HG03571 (cell line): ENCODE data around the gene TBC1D5.
"Not testable (repeated sequence)": the region's sequence is repeated elsewhere in the genome, so short reads cannot be mapped to it uniquely, and the experiment has no call there.

Experiments used
- ATAC-seq: cut with Tn5 transposase; IDR thresholded peaks from one replicate; pipeline ENCODE4 v1.9.1; 2021; ENCODE audit not compliant: unreplicated experiment

Gene TBC1D5

DNA sequence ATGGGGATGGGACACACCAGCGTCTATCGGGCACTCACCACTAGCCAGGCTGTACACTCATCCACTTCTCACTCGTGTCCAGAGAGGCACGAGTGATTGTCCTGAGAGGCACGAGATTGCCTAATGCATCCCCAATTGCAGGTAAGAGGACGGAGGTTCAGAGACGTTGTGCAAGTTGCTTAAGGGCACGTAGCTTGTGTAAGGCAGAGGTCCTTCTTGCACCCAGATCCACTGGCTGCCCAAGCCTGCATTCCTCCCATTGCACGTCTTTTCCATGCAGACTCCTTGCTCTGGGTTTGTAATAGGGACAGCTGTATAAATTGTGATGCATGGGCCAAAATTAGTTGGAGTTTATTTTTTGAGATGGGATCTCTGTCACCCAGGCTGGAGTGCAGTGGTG is 593.4 kb downstream of the TBC1D5 start:
- ATAC-seq = no peak

DNA sequence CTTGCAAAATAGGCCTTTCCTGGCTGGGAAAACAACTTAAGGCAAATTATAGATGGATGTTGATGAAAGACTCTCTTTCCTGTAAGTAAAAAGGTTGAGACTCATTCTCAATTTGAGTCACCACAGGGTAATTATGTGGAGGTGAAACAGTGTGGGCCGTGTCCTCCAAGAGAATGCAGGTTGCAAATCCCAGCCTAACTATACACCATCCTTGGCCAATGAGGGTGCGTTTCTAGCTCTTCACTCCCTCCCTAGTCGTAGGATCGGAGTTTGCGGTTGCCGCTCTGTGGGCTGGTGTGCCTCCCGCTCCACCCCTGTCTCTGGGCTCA is 597.8 kb downstream of the TBC1D5 start:
- no peak for ATAC-seq

DNA sequence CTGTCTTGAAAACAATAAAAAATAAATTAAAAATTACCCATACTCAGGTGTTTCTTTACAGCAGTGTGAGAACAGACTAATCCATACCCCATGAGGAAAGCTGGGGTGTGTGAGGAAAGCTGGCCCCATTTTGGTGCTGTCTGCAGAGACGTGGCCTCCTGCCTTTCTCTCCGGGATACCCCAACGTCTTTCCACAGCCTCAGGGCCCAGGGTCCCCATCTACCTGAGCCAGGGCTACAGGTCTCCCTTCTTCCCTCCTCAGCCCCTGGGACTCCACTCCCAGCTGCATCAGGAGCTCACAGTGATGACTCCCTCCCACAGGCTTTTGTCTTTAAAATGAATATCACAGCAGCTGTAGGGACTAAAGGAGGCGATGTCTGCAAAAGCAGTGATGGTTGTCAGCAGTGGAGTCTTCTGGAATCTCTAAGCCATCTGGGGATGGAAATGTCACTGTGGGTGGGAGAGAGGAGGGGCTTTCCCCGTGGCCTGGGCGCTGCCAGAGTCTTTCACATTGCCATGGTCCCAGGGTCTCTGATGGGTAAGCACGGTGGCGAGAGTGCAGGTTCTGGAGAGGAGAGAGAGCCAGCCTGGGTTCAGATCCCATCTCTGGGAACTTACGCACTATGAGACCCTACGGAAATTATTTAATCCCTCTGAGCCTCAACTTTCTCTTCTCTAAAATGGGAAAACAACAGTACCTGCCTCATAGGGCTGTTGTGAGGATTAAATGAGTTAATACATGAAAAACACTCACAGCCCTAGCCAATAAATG is 598.4 kb downstream of the TBC1D5 start:
- no peak for ATAC-seq

DNA sequence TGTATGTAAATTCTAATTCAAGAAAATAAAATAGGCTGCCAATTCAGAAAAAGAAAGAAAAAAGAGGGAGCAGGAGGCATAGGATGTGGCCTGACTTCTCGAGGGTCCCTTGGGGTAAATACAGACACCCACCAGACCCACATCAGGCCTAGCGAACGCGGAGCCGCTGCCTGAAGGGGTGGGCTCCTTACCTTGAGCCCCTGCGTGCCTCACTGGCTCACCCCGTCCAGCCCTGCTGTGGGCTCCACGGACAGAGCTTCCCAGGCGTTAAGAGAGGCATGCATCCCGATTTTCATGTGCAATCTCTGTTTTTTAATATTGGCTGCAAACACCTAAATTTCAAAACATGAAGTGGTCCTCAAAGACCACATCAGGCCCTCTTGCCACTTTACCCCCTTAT is 599.9 kb downstream of the TBC1D5 start:
- ATAC-seq = no peak

DNA sequence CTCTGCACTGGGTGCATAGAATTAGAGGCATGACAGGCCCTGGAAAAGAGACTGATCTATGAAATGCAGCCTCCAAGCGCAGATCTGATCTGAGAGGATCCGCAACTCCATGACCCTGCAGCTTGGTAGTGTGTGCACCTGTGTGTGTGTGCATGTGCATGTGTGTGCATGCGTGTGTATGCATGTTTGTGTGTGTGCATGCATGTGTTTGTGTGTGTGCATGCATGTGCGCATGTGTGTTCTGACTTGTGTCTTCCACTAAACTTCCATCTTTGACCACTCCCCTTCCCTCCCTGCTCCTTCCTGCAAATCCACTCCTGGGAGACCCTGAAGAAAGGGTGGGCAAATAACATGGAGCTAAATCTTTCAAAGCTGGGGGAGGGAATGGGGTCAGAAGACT is 600.7 kb downstream of the TBC1D5 start:
- ATAC-seq = no peak

DNA sequence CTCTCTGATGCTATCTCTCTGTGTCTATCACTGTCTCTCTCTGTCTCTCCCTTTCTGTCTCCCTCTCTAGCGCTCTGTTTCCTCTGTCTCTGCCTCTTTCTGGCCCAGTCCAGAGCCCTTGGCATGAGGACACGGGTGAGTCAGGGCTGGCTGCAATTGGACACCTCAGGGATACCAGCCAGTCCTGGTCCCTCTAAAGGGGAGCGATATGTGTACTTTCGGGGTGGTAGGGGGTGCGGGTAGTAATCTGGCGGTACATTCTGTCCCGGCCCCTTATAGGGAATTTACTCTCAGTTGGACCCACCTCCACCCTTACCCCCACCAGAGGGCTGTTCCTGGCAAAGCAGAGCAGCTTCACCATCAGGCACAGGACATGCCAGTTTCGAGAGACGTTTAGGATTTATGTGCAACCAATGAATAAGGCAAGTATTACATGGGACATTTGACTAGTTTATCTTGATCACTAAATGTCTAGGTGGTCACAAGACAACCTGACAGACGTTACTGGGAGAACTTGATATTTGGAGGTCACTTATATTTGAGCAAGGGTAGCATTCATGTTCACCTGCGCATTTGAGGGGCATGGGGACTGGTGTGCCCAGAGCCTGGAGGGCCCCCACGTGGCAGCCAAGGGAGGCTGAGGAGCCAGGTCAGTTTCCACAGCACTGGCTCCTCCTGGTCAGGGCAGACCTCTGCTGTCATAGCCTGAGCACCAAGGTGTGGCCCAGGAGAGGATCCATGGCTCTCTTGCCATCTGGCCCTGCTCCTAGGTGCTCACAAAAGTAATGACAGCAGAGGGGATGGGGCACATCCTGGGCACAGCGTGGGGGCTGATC is 601.5 kb downstream of the TBC1D5 start:
- ATAC-seq = no peak

DNA sequence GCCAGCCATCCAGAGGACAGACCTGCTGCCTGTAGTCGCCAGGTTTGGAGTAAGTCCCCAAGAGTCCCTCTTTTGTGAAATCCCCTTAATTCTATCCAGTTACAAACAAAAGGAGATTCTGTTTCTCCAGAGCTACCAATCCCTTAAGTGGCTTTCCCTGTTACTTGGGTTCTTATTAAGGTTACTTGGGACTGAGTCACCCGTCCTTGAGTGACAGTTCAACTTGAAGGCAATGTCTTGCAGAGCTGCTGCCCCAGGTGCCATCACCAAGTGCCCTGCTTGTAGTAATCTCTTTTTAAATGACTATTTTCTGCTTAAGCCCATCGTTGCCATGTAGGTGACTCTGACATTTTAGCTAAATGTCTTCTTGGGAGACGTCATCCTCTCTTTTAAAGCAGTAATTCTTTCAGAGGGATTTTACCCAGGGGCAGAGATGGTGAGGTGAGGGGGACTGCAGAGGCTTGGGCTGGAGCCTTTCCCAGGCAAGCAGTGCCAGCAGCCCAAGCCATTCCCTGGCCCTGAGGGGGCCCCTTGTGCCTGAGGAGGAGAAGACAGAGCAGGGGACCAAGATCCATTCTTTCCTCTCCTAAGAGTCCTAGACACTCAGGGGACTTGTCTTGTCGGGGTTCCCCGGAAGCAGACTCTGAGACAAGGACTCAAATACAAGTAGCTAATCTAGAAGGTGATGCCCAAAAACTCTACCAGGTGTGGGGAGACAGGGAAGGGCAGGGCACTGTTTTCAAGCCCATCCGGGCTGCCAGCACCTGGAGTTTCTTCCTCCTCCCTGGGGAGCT is 604.0 kb downstream of the TBC1D5 start:
- ATAC-seq = no peak

DNA sequence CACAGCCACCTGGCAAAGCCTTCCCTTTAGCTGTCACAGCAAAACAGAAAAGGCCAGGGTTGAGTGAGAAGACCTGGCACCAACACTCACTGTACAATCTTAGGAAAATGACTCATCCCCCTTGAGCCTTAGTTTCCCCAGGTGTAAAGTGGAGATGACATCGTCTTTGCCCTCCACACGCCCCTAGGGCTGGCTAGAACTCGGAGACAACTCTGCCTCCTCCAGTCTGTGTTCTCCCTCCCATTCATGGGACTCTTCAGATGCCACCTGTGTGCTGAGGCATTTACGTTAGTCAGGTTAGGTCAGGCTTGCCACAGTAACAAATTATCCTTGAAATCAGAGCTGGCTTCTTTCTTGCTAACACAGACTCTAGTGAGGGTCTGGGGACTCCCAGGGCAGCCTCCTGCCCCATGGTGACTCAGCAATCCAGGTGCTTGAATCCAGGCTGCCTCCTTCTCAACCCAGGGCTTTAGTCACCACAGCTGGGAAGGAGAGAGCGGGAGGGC is 605.1 kb downstream of the TBC1D5 start:
- ATAC-seq = no peak

DNA sequence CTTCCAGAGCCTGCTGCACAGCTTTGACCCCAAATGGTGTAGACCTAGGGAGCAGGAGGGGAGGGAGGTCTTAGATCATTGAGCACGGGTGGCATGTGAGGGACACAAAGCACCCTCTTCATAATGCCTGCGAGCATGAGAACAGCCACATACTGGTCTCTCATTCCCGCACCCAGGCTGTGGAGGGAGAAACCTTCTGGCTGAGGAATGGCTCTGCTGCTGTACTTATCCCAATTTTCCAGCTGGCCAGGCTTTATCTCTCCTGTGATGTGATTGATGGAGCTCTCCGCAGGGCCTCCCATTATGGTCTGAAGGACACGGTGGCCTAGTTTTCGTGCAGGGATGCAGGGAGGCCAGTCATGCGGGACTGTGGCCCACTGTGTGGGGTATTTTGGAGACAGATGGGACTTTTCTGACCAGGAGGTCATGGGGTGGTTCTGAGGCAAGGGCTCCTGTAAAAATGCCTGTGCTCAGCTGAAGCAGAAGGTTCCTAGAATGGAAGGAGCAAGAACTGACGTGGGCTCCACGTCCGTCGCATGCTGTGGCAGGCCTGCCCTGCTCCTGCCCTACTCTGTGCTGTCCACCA is 606.2 kb downstream of the TBC1D5 start:
- ATAC-seq = no peak

DNA sequence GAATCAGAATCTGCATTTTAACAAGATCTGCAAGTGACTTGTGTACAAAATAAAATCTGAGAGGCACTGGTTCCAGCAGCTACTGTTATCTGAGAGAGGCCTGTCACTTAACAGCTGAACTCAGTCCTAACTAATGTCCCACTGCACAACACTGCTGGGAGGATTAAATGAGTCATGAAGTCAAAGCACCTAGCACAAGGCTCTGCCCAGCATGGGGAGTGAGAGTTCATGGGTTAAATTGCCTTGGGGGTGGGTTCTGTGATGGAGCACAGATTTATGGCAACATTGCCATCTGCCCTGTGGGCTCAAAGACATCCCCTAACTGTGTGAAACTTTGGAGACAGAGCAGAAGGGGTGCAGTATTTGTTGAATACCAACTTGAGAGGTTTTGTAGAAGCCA is 606.7 kb downstream of the TBC1D5 start:
- ATAC-seq = no peak

DNA sequence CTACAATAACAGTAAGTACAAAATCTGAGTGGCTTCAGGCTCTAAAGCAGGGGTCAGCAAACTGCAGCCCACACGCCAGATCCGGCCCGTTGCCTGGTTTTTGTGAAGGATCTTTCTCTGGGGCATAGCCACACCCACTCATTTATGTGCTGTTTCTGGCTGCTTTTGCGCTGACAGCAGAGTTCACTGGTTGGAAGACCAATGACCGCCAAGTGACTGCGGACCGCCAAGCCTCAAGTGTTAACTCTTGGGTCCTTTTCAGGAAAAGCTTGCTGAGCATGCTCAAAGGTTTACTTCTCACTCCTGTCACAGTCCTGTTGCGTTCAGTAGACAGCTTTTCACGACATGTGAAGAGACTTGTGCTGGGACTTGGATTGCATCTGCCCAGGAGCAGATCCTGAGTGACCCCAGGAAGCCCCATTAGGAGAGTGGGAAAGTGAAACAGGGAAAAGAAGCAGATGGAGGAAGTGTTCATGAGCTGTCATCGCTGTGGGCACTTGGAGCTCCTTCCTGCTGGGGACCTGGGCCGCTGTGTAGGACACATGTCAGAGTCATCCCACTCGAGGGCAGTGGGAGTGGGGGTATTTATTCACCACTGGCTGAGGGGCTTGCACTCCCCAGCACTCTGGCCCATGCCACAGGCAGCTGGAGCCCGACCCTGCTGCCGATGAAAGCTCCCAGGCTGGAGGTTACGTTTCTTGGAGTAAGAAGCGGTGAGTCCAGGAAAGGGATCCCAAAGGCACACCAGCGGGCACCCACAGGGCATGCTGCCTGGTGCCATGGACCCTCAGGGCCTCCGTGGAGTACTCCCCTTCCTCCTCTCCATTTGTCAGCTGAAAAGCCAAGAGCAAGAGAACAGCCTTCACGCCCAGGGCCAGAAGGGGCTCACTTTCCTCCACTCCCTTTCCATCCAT is 608.5 kb downstream of the TBC1D5 start:
- ATAC-seq = no peak

DNA sequence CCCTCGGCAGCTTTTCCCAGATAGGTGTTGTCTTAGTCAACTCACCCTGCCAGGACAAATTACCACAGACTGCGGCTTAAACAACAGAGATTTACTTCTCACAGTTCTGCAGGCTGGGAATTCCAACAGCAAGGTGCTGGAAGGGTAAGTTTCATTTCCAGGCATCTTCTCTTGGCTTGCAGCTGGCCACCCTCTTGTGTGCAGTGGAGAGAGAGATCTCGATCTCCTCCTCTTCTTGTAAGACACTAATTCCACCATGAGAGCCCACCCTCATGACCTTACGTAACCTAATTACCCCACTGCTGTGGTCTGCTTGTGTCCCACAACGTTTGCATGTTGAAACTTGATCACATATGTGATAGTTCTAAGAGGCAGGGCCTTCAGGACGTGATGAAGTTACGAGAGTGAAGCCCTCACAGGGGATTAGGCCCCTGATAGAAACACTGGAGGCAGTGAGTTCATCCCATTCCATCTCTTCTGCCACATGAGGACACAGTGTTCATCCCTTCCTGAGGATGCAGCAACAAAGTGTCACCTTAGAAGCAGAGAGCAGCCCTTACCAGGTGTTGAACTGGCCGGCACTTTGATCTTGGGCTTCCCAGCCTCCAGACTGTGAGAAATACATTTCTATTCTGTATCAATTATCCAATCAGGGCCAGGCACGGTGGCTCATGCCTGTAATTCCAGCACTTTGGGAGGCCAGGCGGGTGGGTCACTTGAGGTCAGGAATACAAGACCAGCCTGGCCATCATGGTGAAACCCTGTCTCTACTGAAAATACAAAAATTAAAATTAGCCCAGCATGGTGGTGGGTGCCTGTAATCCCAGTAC is 609.9 kb downstream of the TBC1D5 start:
- no peak for ATAC-seq

DNA sequence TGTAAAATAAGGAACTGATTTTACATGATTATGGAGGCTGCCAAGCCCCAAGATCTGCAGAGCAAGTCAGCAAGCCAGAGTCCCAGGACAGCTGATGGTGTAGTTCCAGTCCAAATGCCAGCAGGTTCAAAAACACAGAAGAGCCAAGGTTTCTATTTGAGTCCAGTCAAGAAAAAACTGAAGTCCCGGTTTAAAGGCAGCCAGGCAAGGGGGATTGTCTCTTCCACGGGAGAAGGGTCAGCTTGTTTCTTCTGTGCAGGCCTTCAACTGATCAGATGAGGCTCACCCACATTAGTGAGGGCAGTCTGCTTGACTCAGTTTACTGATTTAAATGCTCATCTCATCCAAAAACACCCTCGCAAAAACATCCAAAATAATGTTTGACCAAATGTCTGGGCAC is 611.5 kb downstream of the TBC1D5 start:
- no peak for ATAC-seq

DNA sequence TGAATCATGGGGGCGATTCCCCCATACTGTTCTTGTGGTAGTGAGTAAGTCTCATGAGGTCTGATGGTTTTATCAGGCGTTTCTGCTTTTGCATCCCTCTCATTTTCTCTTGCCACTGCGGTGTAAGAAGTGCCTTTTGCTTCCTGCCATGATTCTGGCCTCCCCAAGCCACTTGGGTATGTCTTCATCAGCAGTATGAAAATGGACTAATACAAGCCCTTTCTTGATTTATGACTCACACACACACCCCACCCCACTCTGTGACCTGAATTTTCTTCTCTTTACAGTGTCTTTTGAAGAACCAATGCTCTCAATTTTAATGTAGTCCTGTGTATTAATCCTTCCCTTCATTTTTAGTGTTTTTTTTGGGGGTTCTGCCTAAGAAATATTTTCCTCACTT is 612.9 kb downstream of the TBC1D5 start:
- ATAC-seq = no peak

DNA sequence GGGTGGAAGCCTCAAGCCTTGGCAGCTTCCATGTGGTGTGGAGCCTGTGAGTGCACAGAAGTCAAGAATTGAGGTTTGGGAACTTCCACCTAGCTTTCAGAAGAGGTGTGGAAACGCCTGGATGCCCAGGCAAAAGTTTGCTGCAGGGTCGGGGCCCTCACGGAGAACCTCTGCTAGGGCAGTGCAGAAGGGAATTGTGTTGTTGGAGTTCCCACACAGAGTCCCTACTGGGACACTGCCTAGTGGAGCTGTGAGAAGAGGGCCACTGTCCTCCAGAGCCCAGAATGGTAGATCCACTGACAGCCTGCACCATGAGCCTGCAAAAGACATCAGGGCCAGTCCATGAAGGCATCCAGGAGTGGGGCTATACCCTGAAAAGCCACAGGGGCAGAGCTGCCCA is 613.8 kb downstream of the TBC1D5 start:
- ATAC-seq = not testable (repeated sequence)

DNA sequence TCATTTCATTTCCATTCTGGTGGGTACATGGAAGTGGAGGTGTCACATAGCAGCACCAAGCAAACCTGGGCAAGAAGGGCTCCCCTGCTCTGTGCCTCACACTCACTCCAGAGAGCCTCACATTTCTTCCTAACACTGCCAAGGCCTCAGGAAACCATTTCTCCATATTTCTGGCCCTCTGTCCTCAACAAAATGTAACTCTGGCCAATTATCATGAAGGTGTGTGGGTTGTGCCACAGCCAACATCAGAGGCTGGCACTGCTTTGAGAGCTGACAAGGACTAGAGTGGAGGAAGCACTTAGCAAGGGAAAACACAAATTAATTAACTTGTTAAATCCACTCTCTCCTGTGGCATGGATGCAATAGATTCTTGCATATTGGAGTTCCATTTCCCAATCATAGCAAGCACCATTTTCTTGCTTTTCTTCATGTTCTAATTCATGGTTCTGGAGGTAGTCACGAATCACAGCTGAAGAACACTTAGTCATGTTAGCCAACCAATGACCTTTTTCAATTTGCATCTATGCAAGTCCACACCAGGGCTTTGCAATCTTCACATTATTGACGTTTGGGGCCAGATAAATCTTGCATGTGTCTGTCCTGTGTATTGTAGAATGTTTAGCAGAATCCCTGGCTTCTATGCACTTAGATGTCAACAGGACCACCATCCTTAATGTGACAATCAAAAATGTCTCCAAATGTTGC is 616.5 kb downstream of the TBC1D5 start:
- ATAC-seq = no peak

DNA sequence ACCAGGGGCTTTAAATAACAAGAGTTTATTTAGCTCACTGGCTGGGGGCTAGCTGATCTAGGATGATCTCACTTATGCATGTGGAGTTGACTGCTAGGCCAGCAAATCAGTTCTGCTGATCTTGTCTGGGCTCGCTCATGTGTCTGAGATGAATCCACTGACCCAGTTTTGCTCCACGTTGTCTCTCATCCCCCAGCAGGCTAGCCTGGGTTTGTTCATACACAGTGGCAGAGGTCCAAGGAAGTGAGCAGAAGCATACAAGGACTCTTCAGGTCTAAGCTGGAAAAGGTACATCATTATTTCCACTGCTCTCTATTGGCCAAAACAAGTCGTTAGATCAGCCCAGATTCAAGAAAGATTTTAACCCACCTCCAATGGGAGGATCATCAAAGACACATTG is 619.7 kb downstream of the TBC1D5 start:
- no peak for ATAC-seq

DNA sequence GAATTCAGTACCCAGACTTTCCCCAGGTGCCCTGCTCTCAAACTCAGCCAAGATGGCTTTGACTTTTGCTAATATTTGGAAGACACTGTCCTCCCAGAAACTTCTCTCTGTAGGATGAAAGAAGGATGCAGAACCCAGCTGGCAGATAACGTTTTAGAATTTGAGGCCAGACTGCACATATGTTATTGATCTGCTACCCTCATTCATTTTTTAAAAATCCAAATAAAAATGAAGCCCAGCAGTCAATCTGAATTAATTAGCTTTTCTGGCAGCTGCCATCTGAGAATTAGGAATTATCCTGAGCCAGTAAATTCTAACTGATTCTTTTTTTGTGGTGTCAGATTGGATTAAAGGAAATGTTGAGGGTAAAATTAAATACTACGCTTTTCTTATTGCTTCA is 621.1 kb downstream of the TBC1D5 start:
- no peak for ATAC-seq

DNA sequence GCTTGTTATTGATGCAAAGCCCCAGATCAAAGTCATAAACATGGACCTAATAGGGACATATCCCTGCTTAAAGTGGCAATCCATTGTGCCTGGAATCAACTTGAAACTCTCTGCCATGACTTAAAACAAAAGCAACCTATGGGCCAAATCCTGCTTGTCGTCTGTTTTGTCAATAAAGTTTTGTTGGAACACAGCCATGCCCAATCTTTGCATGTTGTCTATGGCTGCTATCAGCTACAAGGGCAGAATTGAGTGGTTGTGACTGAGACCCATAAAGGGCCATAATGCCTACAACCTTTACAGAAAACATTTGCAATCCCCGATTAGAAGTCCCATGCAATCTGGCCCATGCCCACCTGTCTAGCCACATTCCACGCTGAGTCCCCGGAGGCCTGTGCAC is 622.3 kb downstream of the TBC1D5 start:
- no peak for ATAC-seq
